Measurements from ENCODE around the gene PLCB1.

The PLCB1 gene

DNA sequence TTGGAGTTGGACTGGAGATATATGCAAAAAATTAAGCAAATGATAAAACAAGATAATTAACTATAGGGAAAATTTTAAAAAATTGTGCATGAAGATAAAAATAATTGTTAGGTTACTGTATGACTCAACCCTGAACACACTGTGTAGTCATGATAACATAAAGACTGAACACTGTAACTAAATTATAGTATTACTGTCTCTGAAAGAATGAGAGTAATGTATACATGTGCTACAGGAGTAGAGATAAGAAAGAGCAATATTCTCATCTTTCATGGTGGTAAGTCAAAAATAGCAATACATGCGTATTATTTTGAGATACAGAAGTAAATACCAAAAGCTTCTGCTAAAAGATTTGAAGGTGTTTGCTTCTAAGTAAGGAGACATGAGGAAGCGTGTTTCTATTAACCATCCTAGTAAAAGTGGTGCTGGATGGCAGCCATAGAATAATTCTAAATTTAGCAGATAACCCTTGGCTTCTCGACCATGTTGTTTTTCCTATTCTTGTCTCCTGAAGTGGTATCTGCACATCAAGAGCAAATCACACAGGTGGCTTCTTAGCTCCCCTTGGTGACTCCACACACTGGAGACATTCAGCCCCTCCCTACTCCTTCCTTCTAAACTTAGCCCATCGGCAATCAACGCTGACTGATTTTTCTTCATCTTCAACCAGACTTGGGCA is 546.2 kb downstream of the PLCB1 start:
- H3K9me3 ChIP-seq = no peaks in the 10 kb centered on the region; the same call in 1 of the 2 replicates
- no peaks in the 10 kb centered on the region; the same call in 1 of the 2 replicates for H3K27me3 ChIP-seq
- no peak overlapping the region for H3K27ac ChIP-seq
- H3K4me1 ChIP-seq = peaks cover 16% of the 10 kb centered on the region
- H3K36me3 ChIP-seq = no peaks in the 10 kb centered on the region
- no peaks in the 10 kb centered on the region for H4K20me1 ChIP-seq
- no peak overlapping the region for H3K4me3 ChIP-seq
- peak overlapping the region; percentile 60 for H3K4me2 ChIP-seq
- TF ChIP-seq Cebpa-rat (IDR thresholded peaks at IDR 0.05) = no peak
- no peak overlapping the region for H3K9ac ChIP-seq

DNA sequence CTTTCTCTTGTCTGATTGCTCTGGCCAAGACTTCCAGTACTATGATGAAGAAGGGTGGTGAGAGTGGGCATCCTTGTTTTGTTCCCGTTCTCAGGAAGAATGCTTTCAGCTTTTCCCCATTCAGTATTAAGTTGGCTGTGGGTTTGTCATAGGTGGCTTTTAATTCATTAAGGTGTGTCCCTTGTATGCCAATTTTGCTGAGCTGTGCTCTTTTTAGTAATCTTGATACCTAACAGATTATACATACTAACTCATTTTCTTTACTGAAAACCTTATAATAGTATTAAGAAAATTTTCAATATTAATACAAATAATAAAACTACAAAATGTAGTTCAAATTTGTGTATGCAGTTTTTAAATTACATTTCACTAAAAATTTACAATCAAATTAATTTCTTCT is 557.3 kb downstream of the PLCB1 start:
- TF ChIP-seq Cebpa-rat (IDR thresholded peaks at IDR 0.05) = no peak
- H3K4me2 ChIP-seq = no peak overlapping the region
- H3K36me3 ChIP-seq = peaks cover 15% of the 10 kb centered on the region; the same call in 1 of the 2 replicates
- H4K20me1 ChIP-seq = no peaks in the 10 kb centered on the region
- H3K9me3 ChIP-seq = peaks cover 13% of the 10 kb centered on the region
- H3K27me3 ChIP-seq = no peaks in the 10 kb centered on the region
- H3K4me3 ChIP-seq = no peak overlapping the region
- H3K27ac ChIP-seq = no peak overlapping the region
- peaks cover 18% of the 10 kb centered on the region for H3K4me1 ChIP-seq
- H3K9ac ChIP-seq = no peak overlapping the region

DNA sequence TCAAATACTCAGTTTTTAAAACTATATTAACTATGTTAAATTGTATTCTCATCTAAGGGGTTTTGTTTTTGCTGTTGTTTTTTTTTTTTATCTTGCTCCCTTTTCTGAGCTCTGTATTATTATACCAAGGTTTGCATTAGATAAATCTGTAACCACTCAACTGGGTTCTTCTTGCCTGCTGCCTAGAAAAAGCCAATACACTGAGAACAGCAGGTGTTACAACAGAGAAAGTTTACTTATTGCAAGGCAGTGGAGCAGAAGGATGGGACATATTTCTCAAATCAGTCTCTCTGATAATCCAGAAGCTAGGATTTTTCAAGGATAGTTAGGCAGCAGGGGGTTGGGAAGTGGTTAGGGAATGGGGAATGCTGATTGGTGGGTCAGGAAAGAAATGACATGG is 558.0 kb downstream of the PLCB1 start:
- Histone ChIP-seq H3K27me3 (no peaks in the 10 kb centered on the region), H3K4me1 (peaks cover 18% of the 10 kb centered on the region), H4K20me1 (no peaks in the 10 kb centered on the region), H3K4me3 (no peak overlapping the region), H3K36me3 (peaks cover 11% of the 10 kb centered on the region; the same call in 1 of the 2 replicates), H3K27ac (no peak overlapping the region), H3K9ac (no peak overlapping the region), H3K9me3 (peaks cover 13% of the 10 kb centered on the region), H3K4me2 (no peak overlapping the region)
- TF ChIP-seq Cebpa-rat (IDR thresholded peaks at IDR 0.05) = no peak

DNA sequence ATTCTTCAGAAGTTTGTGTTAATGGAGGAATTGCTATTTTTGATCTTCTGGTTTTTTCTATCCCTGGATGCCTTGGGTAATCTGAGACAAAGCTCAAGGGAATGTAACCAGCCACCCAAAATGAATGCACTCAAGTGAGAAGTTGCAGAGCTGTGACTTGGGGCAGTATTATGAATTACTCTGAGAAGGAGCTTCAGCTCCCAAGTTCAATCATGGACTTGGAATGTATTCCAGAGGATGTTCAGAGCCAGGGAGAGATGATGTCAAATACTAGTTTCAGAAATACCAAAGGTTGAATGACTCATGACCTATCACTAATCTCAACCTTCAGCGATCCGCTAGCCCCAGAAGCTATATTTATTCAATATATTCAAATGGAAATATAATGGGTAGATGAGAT is 561.6 kb downstream of the PLCB1 start:
- Histone ChIP-seq H3K9me3 (peaks cover 13% of the 10 kb centered on the region), H3K4me2 (peak overlapping the region; percentile 55), H3K9ac (no peak overlapping the region), H4K20me1 (no peaks in the 10 kb centered on the region), H3K4me1 (peaks cover 18% of the 10 kb centered on the region), H3K36me3 (peaks cover 12% of the 10 kb centered on the region; the same call in 1 of the 2 replicates), H3K4me3 (no peak overlapping the region), H3K27ac (no peak overlapping the region), H3K27me3 (no peaks in the 10 kb centered on the region)
- TF ChIP-seq Cebpa-rat (IDR thresholded peaks at IDR 0.05) = no peak

DNA sequence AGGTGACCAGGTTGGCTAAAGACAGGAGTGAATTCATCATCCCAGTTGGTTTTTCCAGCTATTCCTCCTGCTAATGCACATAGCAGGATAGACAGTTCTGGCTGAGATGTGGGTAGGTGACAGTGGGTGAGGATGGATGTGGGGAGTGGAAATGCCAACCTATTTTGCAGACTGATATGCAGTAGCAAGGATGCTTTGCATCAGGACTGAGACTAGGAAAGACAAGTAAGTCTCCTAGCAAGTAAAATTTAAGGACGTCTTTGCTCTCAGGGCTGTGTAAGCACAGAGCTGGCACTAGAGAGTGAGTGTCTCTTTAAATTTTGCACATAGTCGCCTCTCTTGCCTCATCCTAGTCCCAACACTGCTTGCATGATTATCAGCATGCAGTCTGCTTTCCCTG is 568.7 kb downstream of the PLCB1 start:
- H4K20me1 ChIP-seq = no peaks in the 10 kb centered on the region
- H3K27me3 ChIP-seq = no peaks in the 10 kb centered on the region
- H3K4me3 ChIP-seq = no peak overlapping the region
- no peak overlapping the region for H3K4me2 ChIP-seq
- H3K36me3 ChIP-seq = peaks cover 5% of the 10 kb centered on the region; the same call in 1 of the 2 replicates
- TF ChIP-seq Cebpa-rat (IDR thresholded peaks at IDR 0.05) = no peak
- no peaks in the 10 kb centered on the region for H3K9me3 ChIP-seq
- no peak overlapping the region for H3K27ac ChIP-seq
- H3K9ac ChIP-seq = no peak overlapping the region
- H3K4me1 ChIP-seq = no peaks in the 10 kb centered on the region

DNA sequence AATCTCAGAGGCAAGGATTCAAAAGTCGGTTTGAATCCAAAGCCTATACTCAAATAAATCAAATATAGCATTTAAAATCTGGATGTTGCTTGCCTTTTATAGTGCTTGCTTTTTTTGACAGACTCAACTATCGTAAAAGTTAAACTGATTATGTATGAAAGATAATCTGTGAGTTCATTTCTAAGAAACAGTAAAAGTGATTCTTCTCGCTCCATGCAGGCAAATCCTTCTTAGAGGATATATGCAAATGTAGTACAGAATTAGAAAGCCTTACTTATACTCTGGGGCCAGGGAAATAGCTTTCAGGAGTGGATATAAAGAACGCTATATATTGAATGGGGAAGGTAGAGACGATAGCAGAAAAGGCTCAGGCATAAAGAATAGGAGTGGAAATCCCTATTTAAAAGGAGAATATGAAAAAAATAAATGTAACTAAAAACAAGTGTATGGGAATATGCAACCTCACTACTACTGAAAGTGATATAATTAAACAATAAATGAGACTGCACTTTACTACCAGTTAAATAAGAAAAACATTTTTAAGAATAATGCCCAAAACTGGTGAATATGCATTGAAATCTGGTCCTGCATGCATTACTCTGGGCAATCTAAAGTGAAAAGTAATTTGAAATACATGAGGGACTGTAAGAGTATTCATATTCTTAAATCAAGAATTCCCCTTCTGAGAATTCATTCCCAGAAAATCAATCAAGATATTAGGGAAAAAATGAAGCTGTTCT is 575.1 kb downstream of the PLCB1 start:
- Histone ChIP-seq H3K9ac (no peak overlapping the region), H3K27me3 (no peaks in the 10 kb centered on the region), H3K4me1 (no peaks in the 10 kb centered on the region), H3K9me3 (no peaks in the 10 kb centered on the region), H3K36me3 (peaks cover 7% of the 10 kb centered on the region; the same call in 1 of the 2 replicates), H3K4me2 (no peak overlapping the region), H4K20me1 (no peaks in the 10 kb centered on the region), H3K4me3 (no peak overlapping the region), H3K27ac (no peak overlapping the region)
- no peak for TF ChIP-seq Cebpa-rat (IDR thresholded peaks at IDR 0.05)

DNA sequence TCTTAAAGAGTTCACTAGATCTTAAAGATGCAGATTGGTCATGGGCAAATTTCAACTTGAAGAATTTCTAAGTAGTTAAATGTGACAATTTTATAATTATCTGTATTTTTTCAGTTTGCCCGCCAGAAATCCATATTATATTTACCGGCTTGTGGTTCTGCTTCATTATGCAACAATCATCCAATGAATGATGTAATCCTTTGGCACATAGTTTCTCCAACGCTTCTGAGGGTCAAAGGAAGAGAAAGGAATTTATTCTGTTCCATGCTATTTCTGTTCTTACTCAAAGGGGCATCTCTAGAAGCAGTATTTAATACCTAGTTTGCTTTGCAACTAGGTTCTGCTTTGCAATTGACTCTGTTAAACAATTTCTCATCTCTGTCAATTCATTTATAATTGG is 577.6 kb downstream of the PLCB1 start:
- no peak overlapping the region for H3K27ac ChIP-seq
- no peak overlapping the region for H3K4me3 ChIP-seq
- peaks cover 7% of the 10 kb centered on the region; the same call in 1 of the 2 replicates for H3K36me3 ChIP-seq
- no peak overlapping the region for H3K4me2 ChIP-seq
- no peak overlapping the region for H3K9ac ChIP-seq
- H3K4me1 ChIP-seq = no peaks in the 10 kb centered on the region
- no peaks in the 10 kb centered on the region for H4K20me1 ChIP-seq
- TF ChIP-seq Cebpa-rat (IDR thresholded peaks at IDR 0.05) = no peak
- H3K9me3 ChIP-seq = no peaks in the 10 kb centered on the region
- no peaks in the 10 kb centered on the region for H3K27me3 ChIP-seq

DNA sequence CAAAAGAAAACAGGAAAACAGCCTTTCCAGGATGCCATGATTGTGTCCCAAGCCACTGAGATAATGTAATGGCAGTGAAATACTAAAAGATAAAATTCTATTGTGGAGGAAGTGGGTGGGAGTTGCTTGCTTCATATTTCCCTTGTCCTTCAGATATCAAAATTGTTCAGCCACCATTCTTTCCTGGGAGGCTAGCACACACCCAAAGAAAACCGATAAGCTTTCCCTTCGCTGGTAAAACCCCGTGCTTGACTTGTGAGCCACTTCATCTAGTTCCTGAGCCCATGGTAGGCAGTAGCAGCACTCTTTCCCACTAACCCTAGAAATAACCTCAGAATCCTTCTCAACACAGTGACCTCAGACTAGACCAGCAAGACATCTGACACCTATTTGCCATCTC is 579.4 kb downstream of the PLCB1 start:
- H3K36me3 ChIP-seq = peaks cover 13% of the 10 kb centered on the region
- H3K4me3 ChIP-seq = no peak overlapping the region
- no peak for TF ChIP-seq Cebpa-rat (IDR thresholded peaks at IDR 0.05)

DNA sequence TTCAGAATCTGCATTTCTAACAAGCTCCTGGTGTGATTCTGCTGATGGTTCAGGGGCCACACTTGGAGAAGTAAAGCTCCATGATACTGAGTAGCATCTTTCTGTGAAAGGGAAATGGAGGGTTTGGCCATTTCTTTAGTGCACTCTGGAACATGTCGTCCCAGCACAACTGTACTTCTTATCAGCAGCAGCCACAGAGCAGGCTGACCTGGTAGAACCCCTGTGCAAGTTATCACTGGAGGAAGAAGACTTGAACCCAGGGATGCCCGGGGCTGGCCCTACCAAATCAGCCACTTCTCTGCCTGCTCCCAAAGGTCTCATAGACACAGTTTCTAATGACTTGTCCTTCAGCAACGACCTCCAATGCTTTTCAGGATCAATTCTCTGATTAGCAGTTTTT is 582.1 kb downstream of the PLCB1 start:
- H3K9me3 ChIP-seq = no peaks in the 10 kb centered on the region
- no peaks in the 10 kb centered on the region for H3K4me1 ChIP-seq
- no peak overlapping the region for H3K27ac ChIP-seq
- no peak overlapping the region for H3K4me3 ChIP-seq
- no peak for TF ChIP-seq Cebpa-rat (IDR thresholded peaks at IDR 0.05)
- no peak overlapping the region for H3K9ac ChIP-seq
- peaks cover 15% of the 10 kb centered on the region for H3K36me3 ChIP-seq
- H3K27me3 ChIP-seq = no peaks in the 10 kb centered on the region
- H3K4me2 ChIP-seq = no peak overlapping the region
- no peaks in the 10 kb centered on the region for H4K20me1 ChIP-seq

More for the DNA sequence above, 579.4 kb downstream of the PLCB1 start:
- no peaks in the 10 kb centered on the region for H4K20me1 ChIP-seq
- H3K9me3 ChIP-seq = no peaks in the 10 kb centered on the region
- H3K27me3 ChIP-seq = no peaks in the 10 kb centered on the region
- H3K4me2 ChIP-seq = no peak overlapping the region
- H3K27ac ChIP-seq = no peak overlapping the region
- no peak overlapping the region for H3K9ac ChIP-seq
- H3K4me1 ChIP-seq = no peaks in the 10 kb centered on the region

DNA sequence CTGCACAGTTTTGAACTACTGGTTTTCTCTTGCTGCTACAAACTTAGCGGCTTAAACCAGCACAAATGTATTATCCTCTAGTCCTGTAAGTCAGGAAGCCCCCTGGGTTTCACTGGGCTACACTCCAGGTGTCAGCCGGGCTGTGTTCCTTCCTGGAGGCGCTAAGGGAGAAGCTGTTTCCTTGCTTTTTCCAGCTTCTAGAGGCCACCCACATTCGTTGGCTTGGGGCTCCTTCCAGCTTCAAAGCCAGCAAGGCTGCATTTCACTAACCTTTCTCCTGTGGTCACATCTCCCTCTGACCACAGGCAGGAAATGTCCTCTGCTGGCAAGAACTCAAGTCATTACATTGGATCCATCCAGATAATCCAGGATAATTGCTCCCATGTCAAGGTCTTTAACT is 586.2 kb downstream of the PLCB1 start:
- no peak overlapping the region for H3K4me3 ChIP-seq
- H4K20me1 ChIP-seq = no peaks in the 10 kb centered on the region
- H3K4me2 ChIP-seq = no peak overlapping the region
- H3K36me3 ChIP-seq = peaks cover 8% of the 10 kb centered on the region
- TF ChIP-seq Cebpa-rat (IDR thresholded peaks at IDR 0.05) = no peak
- H3K9ac ChIP-seq = no peak overlapping the region
- no peak overlapping the region for H3K27ac ChIP-seq
- no peaks in the 10 kb centered on the region for H3K4me1 ChIP-seq
- no peaks in the 10 kb centered on the region for H3K27me3 ChIP-seq
- no peaks in the 10 kb centered on the region for H3K9me3 ChIP-seq
